GM18873 (cell line): ENCODE results near the gene RNF145.

Source experiments
- ATAC-seq: cut with Tn5 transposase; IDR thresholded peaks from one replicate; pipeline ENCODE4 v1.9.1; 2021; ENCODE audit warnings: mild to moderate bottlenecking, moderate library complexity, moderate number of reproducible peaks; ENCODE audit not compliant: unreplicated experiment, low FRiP score

The RNF145 gene

GRCh38 chr5:159195775-159196174, 13.6 kb downstream of the RNF145 start:
- ATAC-seq = no peak

DNA sequence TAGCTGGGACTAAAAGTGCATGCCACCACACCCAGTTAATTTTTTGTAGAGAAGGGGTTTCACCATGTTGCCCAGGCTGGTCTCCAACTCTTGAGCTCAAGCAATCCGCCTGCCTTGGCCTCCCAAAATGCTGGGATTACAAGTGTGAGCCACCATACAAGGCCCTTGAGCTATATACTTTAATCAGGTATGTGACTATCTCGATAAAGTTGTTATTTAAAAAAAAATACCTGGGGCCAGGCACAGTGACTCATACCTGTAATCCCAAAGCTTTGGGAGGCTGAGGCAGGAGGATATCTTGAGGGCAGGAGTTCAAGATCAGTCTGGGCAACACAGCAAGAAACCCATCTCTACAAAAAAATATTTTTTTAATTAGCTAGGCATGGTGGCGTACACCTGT, 19.2 kb downstream of the RNF145 start:
- ATAC-seq = no peak

DNA sequence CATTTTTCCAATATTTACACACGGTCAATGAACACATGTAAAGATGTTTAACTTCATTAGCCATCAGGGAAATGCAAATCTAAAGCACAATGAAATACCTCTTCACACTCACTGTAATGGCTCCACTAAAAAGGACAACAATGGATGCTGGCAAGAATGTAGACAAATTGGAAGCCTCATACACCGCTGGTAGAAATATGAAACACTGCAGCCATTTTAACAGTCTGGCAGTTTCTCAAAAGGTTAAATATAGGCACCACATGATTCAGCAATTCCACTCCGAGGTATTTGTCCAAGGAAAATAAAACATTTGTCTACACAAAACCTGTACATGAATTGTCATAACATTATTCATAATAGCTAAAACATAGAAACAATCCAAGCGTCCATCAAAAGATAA, 20.0 kb downstream of the RNF145 start:
- ATAC-seq = no peak

- ATAC-seq = no peak
Observed at GRCh38 chr5:159187719-159188118, 21.6 kb downstream of the RNF145 start.

DNA sequence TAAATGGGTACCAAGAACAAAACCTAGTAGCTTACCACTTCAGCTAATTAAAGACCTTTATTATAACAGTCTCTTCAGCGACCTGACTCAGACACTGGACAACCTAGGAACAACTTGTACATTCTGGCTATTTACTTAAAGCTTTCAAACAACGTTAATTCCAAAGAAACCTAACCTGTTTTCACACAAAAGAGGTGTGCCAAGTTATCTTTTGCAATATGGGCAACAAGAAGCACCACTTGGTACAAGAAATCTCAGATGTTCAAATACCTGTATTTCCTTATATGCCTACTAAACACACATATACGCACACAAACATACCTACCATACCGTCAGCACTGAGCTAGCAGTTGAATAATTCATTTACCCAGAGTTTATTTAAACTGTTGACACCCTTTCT, 23.0 kb downstream of the RNF145 start:
- no peak for ATAC-seq

DNA sequence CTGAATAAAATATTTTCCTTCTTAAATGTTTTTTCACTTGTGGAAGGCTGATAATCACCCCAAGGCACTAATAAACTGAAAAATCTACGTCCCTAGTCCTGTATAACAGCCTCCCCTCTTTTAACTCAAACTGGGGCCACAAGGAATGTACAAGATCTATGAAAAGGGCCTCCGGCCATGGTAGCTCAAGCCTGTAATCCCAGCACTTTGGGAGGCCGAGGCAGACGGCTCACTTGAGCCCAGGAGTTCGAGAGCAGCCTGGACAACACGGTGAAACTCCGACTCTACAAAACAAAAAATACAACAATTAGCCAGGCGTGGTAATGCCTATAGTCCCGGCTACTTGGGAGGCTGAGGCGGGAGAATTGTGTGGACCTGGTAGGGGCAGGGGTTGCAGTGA, 23.6 kb downstream of the RNF145 start:
- ATAC-seq = no peak

GRCh38 chr5:159184858-159185381, 24.4 kb downstream of the RNF145 start:
- ATAC-seq = no peak

- no peak for ATAC-seq
Observed at GRCh38 chr5:159184236-159184635, 25.1 kb downstream of the RNF145 start.

GRCh38 chr5:159183247-159183646, 26.1 kb downstream of the RNF145 start:
- no peak for ATAC-seq

DNA sequence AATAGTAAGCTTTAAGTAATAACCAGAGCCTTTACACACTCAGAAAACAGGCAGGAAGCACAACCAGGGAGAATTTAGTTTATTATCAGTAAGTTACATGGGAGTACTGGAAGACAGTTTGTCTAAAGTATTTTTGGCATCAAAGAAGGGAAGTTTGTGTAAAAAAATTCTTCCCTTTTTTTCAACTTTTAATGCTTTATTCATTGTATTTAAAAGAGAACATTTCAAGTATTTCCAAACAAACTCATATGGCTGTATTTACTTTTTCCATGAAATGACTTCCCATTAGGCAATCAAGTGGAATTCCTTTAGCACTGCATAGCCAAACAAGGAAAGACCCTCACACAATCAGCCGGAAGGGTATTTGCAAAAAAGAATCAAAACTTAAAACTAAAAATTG, 26.7 kb downstream of the RNF145 start:
- no peak for ATAC-seq

GRCh38 chr5:159181651-159182050, 27.7 kb downstream of the RNF145 start:
- ATAC-seq = no peak

GRCh38 chr5:159181152-159181551, 28.2 kb downstream of the RNF145 start:
- no peak for ATAC-seq

- no peak for ATAC-seq
Observed at GRCh38 chr5:159179529-159180305, 29.6 kb downstream of the RNF145 start.

DNA sequence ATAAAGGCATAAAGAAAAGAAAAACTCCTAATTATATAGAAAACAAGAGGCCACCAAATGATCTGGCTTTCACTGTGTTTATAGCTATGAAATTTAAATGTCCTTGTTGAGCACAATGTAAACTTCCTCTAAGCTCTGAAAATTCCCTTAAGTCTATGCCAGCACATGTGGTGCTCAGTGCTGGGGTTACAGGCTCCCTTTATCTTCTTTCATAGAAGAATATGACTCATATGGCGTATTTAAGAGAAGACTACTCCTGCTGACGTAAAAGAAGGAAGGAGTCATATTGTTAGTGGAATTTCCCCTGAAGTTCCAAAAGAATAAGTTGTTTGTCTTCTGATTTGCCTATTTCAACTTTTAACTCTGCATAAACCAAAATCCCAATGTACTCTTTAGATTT, 30.4 kb downstream of the RNF145 start:
- ATAC-seq = peak; percentile 67

- no peak for ATAC-seq
Observed at GRCh38 chr5:159175547-159175946, 33.8 kb downstream of the RNF145 start.

DNA sequence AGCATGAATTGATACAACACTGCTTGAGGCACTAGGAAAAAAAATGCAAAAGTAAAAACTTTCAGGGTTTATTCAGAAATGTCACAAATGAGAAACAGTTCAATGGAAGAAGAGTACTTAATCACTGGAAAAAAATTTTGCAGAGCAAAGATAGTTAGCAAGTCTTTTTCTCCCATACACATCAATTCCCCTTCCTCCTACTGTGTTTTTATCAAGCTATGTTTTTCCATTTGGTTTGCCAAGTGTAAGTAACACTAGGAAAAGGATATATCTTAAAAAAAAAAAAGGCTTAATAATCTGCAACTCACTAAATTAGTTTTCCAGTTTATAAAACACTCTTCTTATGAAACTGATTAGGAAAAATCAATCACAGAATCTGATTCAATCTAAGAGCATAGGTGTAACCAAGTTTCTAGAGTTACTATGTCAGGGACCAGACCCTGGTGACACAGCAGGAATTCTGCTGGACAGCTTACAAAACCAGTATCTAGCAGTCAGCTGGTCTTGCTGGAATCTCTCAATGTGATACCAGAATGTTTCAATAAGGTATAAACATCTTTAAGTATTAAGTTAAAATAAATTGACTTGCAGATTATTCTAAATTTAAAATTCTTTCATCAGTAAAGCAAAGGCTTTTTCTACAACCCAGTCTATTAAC, 34.7 kb downstream of the RNF145 start:
- ATAC-seq = no peak

DNA sequence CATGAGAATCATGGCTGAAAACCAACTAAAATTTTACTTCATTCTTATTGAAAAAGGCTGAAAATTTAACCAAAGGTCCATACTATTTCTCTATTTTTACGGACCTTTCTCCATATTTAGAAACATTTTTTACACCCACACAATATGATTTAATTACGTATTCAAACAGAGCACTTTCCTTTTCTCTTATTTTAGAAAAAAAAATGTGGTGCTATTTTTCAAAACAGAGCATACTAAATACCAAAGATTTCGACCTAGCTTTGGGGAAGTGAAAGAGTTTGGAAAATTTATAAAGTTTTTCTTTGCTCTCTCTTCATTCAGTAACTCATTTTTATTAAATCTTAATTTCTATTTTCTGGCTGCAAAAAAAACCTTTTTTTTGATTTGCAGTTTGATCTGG, 38.1 kb downstream of the RNF145 start:
- no peak for ATAC-seq

DNA sequence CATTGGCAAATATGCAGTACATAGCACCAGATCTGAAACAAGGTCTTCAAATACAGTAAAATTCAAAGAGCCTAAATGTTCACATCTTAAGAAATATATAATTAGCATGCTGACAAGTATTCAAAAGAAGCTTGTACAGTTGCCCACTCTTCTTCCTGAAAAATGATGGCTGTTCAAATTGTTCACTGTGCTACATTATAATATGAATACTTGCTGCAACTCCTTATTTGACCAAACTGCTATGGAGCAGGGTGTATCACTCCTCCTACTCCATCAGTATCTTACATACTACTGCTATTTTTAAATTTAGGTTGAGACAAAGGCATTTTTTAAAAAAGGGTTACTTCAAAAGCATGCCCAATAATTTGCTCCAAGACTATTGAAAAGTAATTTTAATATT, 39.3 kb downstream of the RNF145 start:
- no peak for ATAC-seq

DNA sequence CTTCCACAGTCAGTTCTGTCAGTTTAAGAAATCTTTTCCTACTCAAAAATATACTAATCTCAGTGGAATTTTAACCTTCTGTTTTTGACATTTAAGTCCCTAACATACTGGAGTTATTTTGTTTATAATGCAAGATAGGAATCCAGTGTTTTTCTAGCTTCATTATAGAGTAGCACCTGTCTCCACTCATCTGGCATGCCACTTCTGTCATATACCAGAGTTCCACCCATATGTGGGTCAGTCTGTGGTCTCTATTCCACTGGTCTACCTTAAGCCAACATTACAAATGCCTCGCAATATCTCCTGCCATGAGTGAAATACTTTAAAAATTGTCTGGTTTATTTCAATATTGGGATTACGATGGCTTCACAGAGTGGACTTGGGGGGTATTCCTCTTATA, 42.9 kb downstream of the RNF145 start:
- no peak for ATAC-seq

- ATAC-seq = no peak
Observed at GRCh38 chr5:159163701-159164046, 45.7 kb downstream of the RNF145 start.

GRCh38 chr5:159163027-159163700, 46.2 kb downstream of the RNF145 start:
- no peak for ATAC-seq
